HepG2 (cell line): ENCODE data around the gene ZNF79. TPM values are rescaled to one million over a fixed set of nuclear protein-coding genes. Genes with fewer than 3 reads are reported as not detected.

Experiments
- ARID5B ChIP-seq: IDR thresholded peaks from 2 replicates; pipeline ENCODE4 v1.4.0; 2020; ENCODE audit warnings: mild to moderate bottlenecking, missing genetic modification reagents
- CENPX ChIP-seq: sonication (generic); formaldehyde crosslinking; IDR thresholded peaks from 2 replicates; pipeline ENCODE4 v1.9.0; 2021; ENCODE audit warnings: mild to moderate bottlenecking, missing genetic modification reagents, moderate library complexity
- DBP ChIP-seq: sonication (generic); formaldehyde crosslinking; IDR thresholded peaks from 2 replicates; pipeline ENCODE4 v1.4.0; 2020; ENCODE audit warnings: missing genetic modification reagents; ENCODE audit errors: not compliant biosample characterization
- ERF ChIP-seq: IDR thresholded peaks from 2 replicates; pipeline ENCODE4 v1.6.1; 2018; ENCODE audit warnings: missing biosample characterization, missing genetic modification reagents
- MXI1 ChIP-seq: IDR thresholded peaks from 3 replicates; pipeline ENCODE4 v1.6.1; 2012; ENCODE audit warnings: low read depth, low read length, inconsistent platforms, borderline replicate concordance
- NCOR1 ChIP-seq: fragments of 200-600 bp; sonication (generic); IDR thresholded peaks from 2 replicates; pipeline ENCODE4 v1.7.0; 2017; ENCODE audit warnings: antibody characterized with exemption, low read length, borderline replicate concordance
- NONO ChIP-seq, 2 experiments: fragments of 450-650 bp in 1 of 2; sonication (generic) in 1 of 2; formaldehyde crosslinking in 1 of 2; IDR thresholded peaks in 1 of 2; conservative IDR thresholded peaks in 1 of 2; 2 replicates each; pipeline versions ENCODE4 v1.6.1 to v1.8.0; 2017 to 2022; ENCODE audit warnings: mild to moderate bottlenecking in 1 of 2, missing genetic modification reagents in 1 of 2, moderate library complexity in 1 of 2
- RXRA ChIP-seq: sonication (generic); formaldehyde crosslinking; IDR thresholded peaks from 2 replicates; pipeline ENCODE4 v1.5.1; 2020; ENCODE audit warnings: missing genetic modification reagents
- SMAD3 ChIP-seq: sonication (generic); formaldehyde crosslinking; IDR thresholded peaks from 2 replicates; pipeline ENCODE4 v1.4.0; 2020; ENCODE audit warnings: missing genetic modification reagents
- TBP ChIP-seq: sonication (generic); formaldehyde crosslinking; IDR thresholded peaks from 2 replicates; pipeline ENCODE4 v1.5.0; 2020; ENCODE audit warnings: missing genetic modification reagents
- TCF7 ChIP-seq: sonication (generic); IDR thresholded peaks from 2 replicates; pipeline ENCODE4 v1.6.1; 2016; ENCODE audit warnings: antibody characterized with exemption, low read depth
- ZNF138 ChIP-seq: sonication (generic); formaldehyde crosslinking; IDR thresholded peaks from 2 replicates; pipeline ENCODE4 v1.5.0; 2020; ENCODE audit warnings: mild to moderate bottlenecking, low read depth, missing genetic modification reagents
- ZNF329 ChIP-seq: sonication (generic); formaldehyde crosslinking; IDR thresholded peaks from 2 replicates; pipeline ENCODE4 v1.9.0; 2021; ENCODE audit warnings: low read depth, mild to moderate bottlenecking, missing genetic modification reagents
- ZNF644 ChIP-seq: IDR thresholded peaks from 2 replicates; pipeline ENCODE4 v1.6.1; 2016; ENCODE audit warnings: low read depth
- ZNF766 ChIP-seq: sonication (generic); formaldehyde crosslinking; IDR thresholded peaks from 2 replicates; pipeline ENCODE4 v1.5.0; 2020; ENCODE audit warnings: missing genetic modification reagents, borderline replicate concordance
- ZNF782 ChIP-seq: sonication (generic); formaldehyde crosslinking; IDR thresholded peaks from 2 replicates; pipeline ENCODE4 v1.4.0; 2020; ENCODE audit warnings: missing genetic modification reagents, mild to moderate bottlenecking, borderline replicate concordance
- polyA plus RNA-seq, 8 experiments: library from polyadenylated mRNA; depleted of rRNA in 3 of 8; stranded (reverse) in 7 of 8; unstranded in 1 of 8; fragments of >200 nt; fragmentation: Illumina TruSeq in 4 of 8; extraction: Trizol in 4 of 8; gene quantifications; 2 replicates each; pipeline versions ENCODE4 v1.2.1 to v1.2.3, GENCODE V29; 2011 to 2016; ENCODE audit warnings: low read depth in 4 of 8, missing spikeins in 1 of 8, mixed read lengths in 1 of 8; ENCODE audit not compliant: insufficient read depth in 1 of 8
- total RNA-seq, 5 experiments: library from RNA; depleted of rRNA; stranded (reverse); fragments of >200 nt; fragmentation: Illumina TruSeq; extraction: Trizol; gene quantifications; 2 replicates each; pipeline ENCODE4 v1.2.3, GENCODE V29; 2016; ENCODE audit warnings: low read depth in 1 of 5
- TF ChIP-seq, protein P1 (sequence below), 2 experiments: sonication (generic) in 1 of 2; formaldehyde crosslinking in 1 of 2; IDR thresholded peaks; 2 replicates each; pipeline versions ENCODE4 v1.4.0 to v1.6.1; 2016 to 2020; ENCODE audit warnings: borderline replicate concordance in 1 of 2, low read depth in 1 of 2, mild to moderate bottlenecking in 1 of 2, missing genetic modification reagents in 1 of 2
- TF ChIP-seq, protein P2 (sequence below): sonication (generic); formaldehyde crosslinking; IDR thresholded peaks from 2 replicates; pipeline ENCODE4 v1.5.1; 2020; ENCODE audit warnings: missing genetic modification reagents, mild to moderate bottlenecking, borderline replicate concordance

Gene ZNF79
- total and polyA plus RNA-seq, 2 of the 13 experiments (the other 11 are each of a cell fraction or from before 2014, with no cell fraction given): 3.7 to 8.1 TPM

DNA sequence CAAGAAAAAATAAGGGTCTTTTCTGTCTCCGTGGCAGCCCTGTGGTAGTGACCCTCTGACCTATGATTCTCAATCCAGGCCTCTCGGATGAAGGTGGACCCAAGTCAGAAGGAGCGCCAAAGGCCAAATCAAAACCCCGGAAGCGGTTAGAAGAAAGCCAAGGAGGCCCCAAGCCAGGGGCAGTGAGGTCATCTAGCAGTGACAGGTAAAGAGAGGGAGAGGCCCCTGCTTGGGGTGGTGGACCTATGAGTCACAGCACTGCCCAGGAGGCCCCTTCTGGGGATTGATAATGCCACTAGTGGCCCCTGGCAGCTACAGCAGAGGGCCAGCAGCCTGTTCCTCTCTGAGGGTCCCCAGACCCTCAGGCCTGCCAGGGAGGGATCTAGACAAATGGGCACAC is 33.6 kb upstream of the ZNF79 start (continued):
- peak; percentile 95 for TF ChIP-seq ARID5B
- no peak for TF ChIP-seq CENPX (CRISPR knock-in tag)
- no peak for TF ChIP-seq ZNF766 (CRISPR knock-in tag)
- peak; percentile 95 for TF ChIP-seq RXRA
- TF ChIP-seq, protein P1, sequence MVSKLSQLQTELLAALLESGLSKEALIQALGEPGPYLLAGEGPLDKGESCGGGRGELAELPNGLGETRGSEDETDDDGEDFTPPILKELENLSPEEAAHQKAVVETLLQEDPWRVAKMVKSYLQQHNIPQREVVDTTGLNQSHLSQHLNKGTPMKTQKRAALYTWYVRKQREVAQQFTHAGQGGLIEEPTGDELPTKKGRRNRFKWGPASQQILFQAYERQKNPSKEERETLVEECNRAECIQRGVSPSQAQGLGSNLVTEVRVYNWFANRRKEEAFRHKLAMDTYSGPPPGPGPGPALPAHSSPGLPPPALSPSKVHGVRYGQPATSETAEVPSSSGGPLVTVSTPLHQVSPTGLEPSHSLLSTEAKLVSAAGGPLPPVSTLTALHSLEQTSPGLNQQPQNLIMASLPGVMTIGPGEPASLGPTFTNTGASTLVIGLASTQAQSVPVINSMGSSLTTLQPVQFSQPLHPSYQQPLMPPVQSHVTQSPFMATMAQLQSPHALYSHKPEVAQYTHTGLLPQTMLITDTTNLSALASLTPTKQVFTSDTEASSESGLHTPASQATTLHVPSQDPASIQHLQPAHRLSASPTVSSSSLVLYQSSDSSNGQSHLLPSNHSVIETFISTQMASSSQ (IDR thresholded peaks at IDR 0.05; ENCODE audit: low read depth): peak; percentile 70
- TF ChIP-seq, protein P1 (CRISPR knock-in tag; IDR thresholded peaks at IDR 0.05; ENCODE audit: borderline replicate concordance): 0 out of 2 replicates have a peak, but pooled peaks have one; percentile 15
- peak; percentile 82 for TF ChIP-seq ERF
- peak; percentile 96 for TF ChIP-seq SMAD3 (CRISPR knock-in tag)
- TF ChIP-seq MXI1: peak; percentile 24; the same call in 1 of the 3 replicates
- no peak for TF ChIP-seq ZNF329
- TF ChIP-seq NONO (IDR thresholded peaks at IDR 0.05): no peak
- TF ChIP-seq NONO (CRISPR knock-in tag; conservative IDR thresholded peaks at IDR 0.05): no peak
- peak; percentile 51; the same call in 1 of the 2 replicates for TF ChIP-seq NCOR1
- TF ChIP-seq ZNF782 (CRISPR knock-in tag): no peak
- TF ChIP-seq, protein P2, sequence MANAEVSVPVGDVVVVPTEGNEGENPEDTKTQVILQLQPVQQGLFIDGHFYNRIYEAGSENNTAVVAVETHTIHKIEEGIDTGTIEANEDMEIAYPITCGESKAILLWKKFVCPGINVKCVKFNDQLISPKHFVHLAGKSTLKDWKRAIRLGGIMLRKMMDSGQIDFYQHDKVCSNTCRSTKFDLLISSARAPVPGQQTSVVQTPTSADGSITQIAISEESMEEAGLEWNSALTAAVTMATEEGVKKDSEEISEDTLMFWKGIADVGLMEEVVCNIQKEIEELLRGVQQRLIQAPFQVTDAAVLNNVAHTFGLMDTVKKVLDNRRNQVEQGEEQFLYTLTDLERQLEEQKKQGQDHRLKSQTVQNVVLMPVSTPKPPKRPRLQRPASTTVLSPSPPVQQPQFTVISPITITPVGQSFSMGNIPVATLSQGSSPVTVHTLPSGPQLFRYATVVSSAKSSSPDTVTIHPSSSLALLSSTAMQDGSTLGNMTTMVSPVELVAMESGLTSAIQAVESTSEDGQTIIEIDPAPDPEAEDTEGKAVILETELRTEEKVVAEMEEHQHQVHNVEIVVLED (CRISPR knock-in tag): no peak; the same call in 1 of the 2 replicates
- TF ChIP-seq TCF7: peak; percentile 98
- TF ChIP-seq ZNF644: no peak
- no peak for TF ChIP-seq DBP (CRISPR knock-in tag)
- no peak for TF ChIP-seq TBP (CRISPR knock-in tag)
- no peak for TF ChIP-seq ZNF138 (CRISPR knock-in tag)
